ENCODE data around the gene ITPKC.

GRCh38 chr19:40750058-40750873, 33.4 kb downstream of the ITPKC start, which contains the start of gene ACTMAP:
- no peak for TF ChIP-seq CSRNP3 (CRISPR knock-in tag; IDR thresholded peaks at IDR 0.05)
- no peak for TF ChIP-seq ZFP30 (CRISPR knock-in tag; IDR thresholded peaks at IDR 0.05)
- no peak for TF ChIP-seq CREB5 (CRISPR knock-in tag; IDR thresholded peaks at IDR 0.05; ENCODE audit: low read depth)
- 0 out of 2 replicates have a peak, but pooled peaks have one; percentile 14 for TF ChIP-seq SNAI2 (CRISPR knock-in tag; IDR thresholded peaks at IDR 0.05)
- no peak for TF ChIP-seq ZNF565 (CRISPR knock-in tag; conservative IDR thresholded peaks at IDR 0.05; ENCODE audit: low read depth)
- peak; percentile 10; the same call in 1 of the 2 replicates for TF ChIP-seq PATZ1 (CRISPR knock-in tag; IDR thresholded peaks at IDR 0.05; ENCODE audit: borderline replicate concordance)
- no peak for TF ChIP-seq GLIS3 (CRISPR knock-in tag; IDR thresholded peaks at IDR 0.05)
- TF ChIP-seq CSDC2 (CRISPR knock-in tag; IDR thresholded peaks at IDR 0.05) = no peak
- no peak for TF ChIP-seq ZNF8 (CRISPR knock-in tag; IDR thresholded peaks at IDR 0.05)
- TF ChIP-seq BACH2 (CRISPR knock-in tag; IDR thresholded peaks at IDR 0.05; ENCODE audit: borderline replicate concordance) = no peak
- no peak for TF ChIP-seq ISL1 (CRISPR knock-in tag; IDR thresholded peaks at IDR 0.05)
- TF ChIP-seq ARNTL (CRISPR knock-in tag; IDR thresholded peaks at IDR 0.05; ENCODE audit: borderline replicate concordance, low read depth) = peak; percentile 50; the same call in 1 of the 2 replicates
